GM20000 (cell line): ENCODE results near the gene PCCA.

Source experiments
- DNase-seq: peaks from one replicate; pipeline ENCODE4 v3.0.0; 2012; ENCODE audit warnings: low spot score
- CTCF ChIP-seq: IDR thresholded peaks from 2 replicates; pipeline ENCODE4 v1.5.1; 2012; ENCODE audit warnings: mild to moderate bottlenecking, control low read depth; ENCODE audit errors: extremely low read depth, missing control alignments

PCCA gene

DNA sequence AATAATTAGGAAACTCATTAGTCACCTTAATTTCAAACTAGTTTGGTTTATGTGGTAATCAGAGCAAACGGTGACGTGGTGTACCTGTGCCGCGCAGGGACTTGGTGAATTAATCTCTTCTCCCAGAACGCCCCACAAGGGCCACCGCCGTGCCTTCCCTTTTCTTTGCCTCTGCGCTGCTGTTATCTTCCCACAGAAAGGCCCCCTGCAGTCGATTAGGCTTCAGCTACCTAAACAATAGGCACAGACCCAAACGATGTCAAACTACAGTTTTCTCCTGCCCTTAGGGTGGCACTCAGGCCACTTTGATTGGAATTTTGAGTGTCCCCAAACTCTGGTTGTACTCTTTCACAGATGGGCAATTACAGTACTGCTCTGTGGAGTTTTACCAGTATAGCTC, 384.2 kb downstream of the PCCA start:
- DNase-seq = no peak
- no peak for TF ChIP-seq CTCF

DNA sequence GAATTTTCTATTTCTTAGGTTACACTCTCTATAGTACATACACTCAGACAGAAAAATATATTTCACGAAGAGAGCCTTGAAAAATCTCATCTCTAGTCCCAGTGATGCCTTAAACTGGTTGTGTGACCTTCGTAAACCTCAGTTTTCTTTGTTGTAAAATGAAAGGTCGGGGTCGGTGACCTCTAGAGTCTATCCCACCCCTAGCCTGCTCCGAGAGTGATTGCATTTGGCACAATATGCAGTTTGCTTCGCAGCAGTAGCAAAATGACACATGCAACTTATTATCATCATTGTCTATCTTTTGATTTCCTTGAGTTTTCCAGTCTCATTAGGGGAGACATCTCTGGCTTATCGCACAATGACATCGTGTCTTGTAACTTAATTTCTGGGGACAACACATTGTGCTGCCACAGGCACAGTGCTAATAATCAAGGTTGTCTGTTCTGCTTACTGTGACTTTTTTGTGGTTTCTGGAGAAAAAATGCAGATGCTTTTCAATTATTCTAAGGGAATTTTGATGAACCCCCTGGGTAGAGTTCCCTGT, 384.7 kb downstream of the PCCA start:
- no peak for DNase-seq
- TF ChIP-seq CTCF = no peak

DNA sequence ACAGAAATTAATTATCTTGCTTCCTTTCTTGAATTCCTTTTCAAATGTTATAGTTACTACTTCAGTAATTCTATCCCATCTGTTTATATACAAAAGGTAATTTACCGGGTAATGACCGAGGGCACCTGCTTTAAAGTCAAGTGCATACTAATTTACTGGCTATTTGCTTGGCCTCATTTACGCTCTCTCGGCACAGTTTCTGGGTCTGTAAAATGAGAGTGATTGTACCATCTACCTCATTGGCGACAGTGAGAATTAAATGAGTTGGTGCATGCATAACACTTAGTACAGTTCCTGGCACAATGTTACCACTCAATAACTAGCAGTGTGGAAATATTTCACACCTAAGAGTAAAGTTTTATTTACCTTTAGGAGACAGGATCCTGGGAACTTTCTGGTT, 388.1 kb downstream of the PCCA start:
- no peak for TF ChIP-seq CTCF
- DNase-seq = no peak

GRCh38 chr13:100478107-100478809, 389.4 kb downstream of the PCCA start:
- no peak for DNase-seq
- no peak for TF ChIP-seq CTCF

DNA sequence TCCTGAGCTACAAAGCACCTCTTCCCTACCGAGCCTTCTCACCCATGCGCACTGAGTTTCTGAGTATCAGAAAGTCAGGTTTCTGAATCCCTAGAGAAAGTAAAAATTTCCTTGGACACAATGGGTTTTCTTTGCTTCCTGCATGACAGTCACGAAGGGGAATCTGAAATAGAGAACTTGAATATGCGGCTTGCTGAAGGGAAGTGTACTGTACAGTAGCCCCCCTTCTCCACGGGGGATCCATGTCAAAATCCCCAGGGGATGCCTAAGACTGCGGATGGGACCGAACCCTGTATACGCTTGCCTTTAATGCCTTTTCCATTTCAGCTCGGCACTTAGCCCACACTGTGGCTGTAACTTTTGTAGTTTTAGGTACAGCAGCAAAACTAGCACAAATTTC, 391.8 kb downstream of the PCCA start:
- DNase-seq = no peak
- no peak for TF ChIP-seq CTCF

GRCh38 chr13:100483139-100483538, 394.2 kb downstream of the PCCA start:
- no peak for TF ChIP-seq CTCF
- DNase-seq = no peak

DNA sequence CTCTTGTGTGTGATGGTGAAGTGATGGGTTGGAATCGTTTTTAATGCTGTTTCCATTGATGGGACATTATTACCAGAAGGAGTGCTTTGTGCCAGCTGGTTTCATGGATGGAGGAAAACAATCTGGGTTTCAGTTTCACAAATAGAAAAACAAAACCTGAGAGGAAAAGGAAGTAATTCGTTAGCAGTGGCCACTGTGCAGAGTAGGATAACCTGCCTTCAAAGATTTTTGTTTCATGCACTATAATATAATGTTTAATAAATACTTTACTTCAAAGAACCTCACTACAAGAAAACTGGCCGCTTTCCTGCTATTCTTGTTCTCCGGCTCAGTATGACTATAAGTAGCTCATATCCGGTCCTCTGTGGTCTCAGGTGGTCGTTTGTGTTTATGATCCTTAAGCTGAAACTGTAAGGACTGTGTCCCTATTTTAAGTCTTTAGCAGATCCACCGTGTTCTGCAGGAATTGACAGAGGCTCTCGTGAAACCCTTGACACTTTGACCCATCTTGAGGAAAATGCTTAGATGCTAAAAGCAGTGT, 395.0 kb downstream of the PCCA start:
- DNase-seq = no peak
- no peak for TF ChIP-seq CTCF
